ENCODE measurements around the gene PLAA.

- TF ChIP-seq CTCF (IDR thresholded peaks at IDR 0.05), result no peak
- no peak for TF ChIP-seq POLR2A (IDR thresholded peaks at IDR 0.05)
Observed at GRCh38 chr9:26995810-26996209, 48.8 kb upstream of the PLAA start.
